ENCODE results near the gene SMARCB1.
A peak's percentile ranks its signal among the peaks of the same experiment; 100 is the strongest.

Gene SMARCB1

DNA sequence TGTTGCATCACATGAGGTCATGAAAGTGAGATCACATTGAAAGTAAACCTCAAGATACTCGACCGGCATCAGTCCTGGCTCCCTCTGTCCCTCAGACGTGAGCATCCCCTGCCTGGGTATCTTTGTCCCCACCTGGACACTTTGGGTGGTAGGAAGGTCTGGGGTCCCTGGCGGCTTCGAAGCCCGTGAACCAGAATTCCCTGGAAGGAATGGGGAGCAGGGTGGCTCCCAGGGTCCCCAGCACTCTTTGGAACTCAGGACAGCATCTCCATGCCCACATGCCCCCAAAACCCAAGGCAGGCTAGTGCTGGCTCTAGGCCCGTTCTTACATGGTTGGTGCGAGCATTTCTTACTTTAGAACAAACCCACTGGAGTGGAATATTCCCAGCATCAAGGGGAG lies 44.5 kb downstream of the SMARCB1 start:
- Mint-ChIP-seq H3K27me3 (no peaks in the 10 kb centered on the region), H3K4me3 (no peak overlapping the region), H3K27ac (no peak overlapping the region), H3K36me3 (ENCODE audit: low read depth) (peaks cover 100% of the 10 kb centered on the region), H3K9me3 (no peaks in the 10 kb centered on the region), H3K4me1 (ENCODE audit: low read depth) (no peaks in the 10 kb centered on the region)
- intact Hi-C loops (cut with micrococcal nuclease): loop anchor here (10.0 kb wide), 1 partner anchor 64 kb away; the partner anchor contains the start of gene MIF

DNA sequence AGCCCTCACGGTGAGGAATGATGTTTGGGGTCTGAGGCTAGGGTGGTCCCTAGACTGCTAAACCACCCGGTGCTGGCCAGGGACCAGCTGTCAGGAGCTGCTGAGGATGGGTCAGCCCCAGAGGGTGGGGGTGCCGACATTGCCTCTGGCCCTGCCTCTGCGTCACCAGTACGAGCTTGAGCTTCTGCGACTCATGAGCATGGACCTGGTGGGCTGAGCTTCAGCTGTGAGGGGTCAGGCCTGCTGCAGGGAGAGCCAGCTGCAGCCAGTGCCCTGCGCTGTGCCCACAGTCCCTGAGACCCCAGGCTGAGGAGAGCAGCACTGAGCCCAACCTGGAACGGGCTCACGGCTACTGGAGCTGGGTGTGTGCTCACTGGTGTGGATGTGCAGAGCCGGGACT lies 45.0 kb downstream of the SMARCB1 start:
- H3K27me3 Mint-ChIP-seq: no peaks in the 10 kb centered on the region
- H3K36me3 Mint-ChIP-seq (ENCODE audit: low read depth): peaks cover 100% of the 10 kb centered on the region

DNA sequence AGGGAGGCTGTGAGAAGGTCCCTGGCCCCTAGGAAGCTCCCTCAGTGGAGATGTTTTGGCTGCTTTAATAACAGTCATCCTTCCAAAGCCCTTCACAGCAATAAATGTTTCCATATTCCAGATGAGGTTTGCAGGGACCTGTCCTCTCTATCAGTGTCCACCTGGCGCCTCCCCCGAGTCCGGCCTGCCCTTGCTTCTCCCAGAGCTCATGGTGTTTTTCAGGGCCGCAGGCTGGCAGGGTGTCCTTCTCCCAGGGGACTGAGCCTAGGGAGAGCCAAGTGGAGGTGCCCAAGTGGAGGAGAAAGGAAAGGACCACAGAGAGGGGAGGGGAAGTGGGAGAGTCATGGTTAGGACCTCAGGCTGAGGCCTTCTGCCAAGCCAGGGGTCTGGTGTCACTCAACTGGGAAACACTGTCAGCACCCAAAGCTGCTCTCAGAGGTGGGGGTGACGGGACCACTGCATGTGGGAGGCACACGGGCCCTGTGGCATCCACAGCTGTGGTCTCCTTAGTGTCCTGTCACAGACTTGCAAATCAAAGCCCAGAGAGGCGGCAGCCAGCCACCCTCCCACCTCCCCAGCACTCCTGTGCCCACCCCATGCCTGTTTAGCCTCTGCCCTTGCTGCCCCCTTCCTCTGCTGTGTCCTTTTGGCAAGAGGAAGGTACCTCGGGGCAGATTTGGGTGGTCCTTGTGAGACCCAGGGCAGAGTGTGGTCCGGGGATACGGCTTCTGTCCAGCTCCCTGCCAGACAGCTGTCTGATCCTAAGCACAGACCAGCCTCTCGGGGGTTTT lies 45.7 kb downstream of the SMARCB1 start:
- Mint-ChIP-seq H3K36me3 (ENCODE audit: low read depth) (peaks cover 100% of the 10 kb centered on the region), H3K4me3 (no peak overlapping the region), H3K4me1 (ENCODE audit: low read depth) (peaks cover 4% of the 10 kb centered on the region), H3K27me3 (no peaks in the 10 kb centered on the region), H3K9me3 (no peaks in the 10 kb centered on the region), H3K27ac (no peak overlapping the region)
- intact Hi-C loops (cut with micrococcal nuclease): loop anchor here (10.0 kb wide), 1 partner anchor 62 kb away; the partner anchor contains the start of gene MIF

More for the DNA sequence above, 45.0 kb downstream of the SMARCB1 start:
- no peak overlapping the region for H3K27ac Mint-ChIP-seq
- H3K4me3 Mint-ChIP-seq: no peak overlapping the region
- H3K4me1 Mint-ChIP-seq (ENCODE audit: low read depth): no peaks in the 10 kb centered on the region
- intact Hi-C loops (cut with micrococcal nuclease): loop anchor here (10.0 kb wide), 1 partner anchor 63 kb away; the partner anchor contains the start of gene MIF
- no peaks in the 10 kb centered on the region for H3K9me3 Mint-ChIP-seq

DNA sequence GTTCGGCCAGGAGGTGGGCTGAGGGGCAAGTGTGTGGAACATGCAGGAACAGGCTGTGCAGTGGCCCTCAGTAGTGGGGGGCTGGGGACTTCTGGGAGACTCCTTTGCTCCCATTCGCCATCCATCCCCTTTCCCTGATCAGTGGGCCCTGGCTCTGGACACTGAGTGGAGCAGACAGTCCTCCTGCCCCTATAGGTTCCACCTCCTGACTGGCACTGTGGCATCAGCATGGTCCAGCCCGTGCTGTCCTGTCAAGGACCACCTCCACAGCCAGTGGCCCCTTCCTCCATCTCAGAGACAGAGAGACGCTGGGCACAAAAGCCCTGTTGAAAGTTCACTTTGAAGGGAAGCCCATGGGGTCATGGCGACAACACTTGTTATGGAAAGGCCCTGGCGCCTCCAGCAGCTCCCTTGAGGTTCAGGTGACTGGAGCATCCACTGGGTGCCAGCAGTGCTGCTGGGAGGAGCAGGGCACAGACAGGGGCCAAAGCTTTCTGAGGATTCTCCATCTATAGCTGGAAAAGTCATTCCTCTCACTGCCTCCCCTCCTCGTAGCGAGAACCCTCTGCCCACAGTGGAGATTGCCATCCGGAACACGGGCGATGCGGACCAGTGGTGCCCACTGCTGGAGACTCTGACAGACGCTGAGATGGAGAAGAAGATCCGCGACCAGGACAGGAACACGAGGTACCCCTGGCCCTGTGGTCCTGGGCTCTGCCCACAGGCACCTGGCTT lies 46.4 kb downstream of the SMARCB1 start:
- no peak overlapping the region for H3K4me3 Mint-ChIP-seq
- H3K27ac Mint-ChIP-seq: no peak overlapping the region
- peaks cover 12% of the 10 kb centered on the region for H3K4me1 Mint-ChIP-seq (ENCODE audit: low read depth)
- peaks cover 94% of the 10 kb centered on the region for H3K36me3 Mint-ChIP-seq (ENCODE audit: low read depth)
- intact Hi-C loops (cut with micrococcal nuclease): loop anchor here (10.0 kb wide), 1 partner anchor 62 kb away; the partner anchor contains the start of gene MIF
- no peaks in the 10 kb centered on the region for H3K27me3 Mint-ChIP-seq
- no peaks in the 10 kb centered on the region for H3K9me3 Mint-ChIP-seq

DNA sequence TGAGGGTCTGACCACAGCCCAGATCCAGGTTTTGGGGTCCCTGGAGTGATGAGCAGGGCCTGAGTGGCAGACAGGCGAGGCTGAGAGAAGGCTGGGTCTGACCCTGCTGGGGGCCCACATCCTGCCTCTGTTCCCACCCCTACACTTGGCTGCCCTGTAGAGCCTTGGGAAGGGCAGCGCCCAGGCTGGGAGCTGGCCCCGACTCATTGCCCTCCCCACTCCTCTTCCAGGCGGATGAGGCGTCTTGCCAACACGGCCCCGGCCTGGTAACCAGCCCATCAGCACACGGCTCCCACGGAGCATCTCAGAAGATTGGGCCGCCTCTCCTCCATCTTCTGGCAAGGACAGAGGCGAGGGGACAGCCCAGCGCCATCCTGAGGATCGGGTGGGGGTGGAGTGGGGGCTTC lies 47.1 kb downstream of the SMARCB1 start:
- H3K27me3 Mint-ChIP-seq: no peaks in the 10 kb centered on the region

DNA sequence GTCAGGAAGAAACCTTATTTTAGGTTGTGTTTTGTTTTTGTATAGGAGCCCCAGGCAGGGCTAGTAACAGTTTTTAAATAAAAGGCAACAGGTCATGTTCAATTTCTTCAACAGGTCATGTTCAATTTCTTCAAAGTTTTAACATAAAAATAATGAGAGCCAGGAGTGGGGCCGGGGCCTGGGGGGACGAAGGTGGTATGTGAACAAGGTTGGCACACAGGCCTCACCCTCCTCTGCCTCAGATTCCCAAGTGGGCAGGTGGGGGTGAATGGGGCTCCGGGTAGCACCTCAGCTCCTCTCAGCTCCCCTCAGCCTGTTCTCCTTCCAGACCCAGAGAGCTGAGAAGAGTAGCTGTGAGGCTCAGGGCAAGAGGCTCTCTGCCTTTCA lies 47.6 kb downstream of the SMARCB1 start:
- Mint-ChIP-seq H3K9me3 (no peaks in the 10 kb centered on the region), H3K27ac (no peak overlapping the region), H3K4me3 (no peak overlapping the region), H3K4me1 (ENCODE audit: low read depth) (peaks cover 21% of the 10 kb centered on the region), H3K27me3 (no peaks in the 10 kb centered on the region), H3K36me3 (ENCODE audit: low read depth) (peaks cover 82% of the 10 kb centered on the region)
- intact Hi-C loops (cut with micrococcal nuclease): loop anchor here (10.0 kb wide), 1 partner anchor 60 kb away; the partner anchor contains the start of gene MIF

More for the DNA sequence above, 47.1 kb downstream of the SMARCB1 start:
- Mint-ChIP-seq H3K4me3 (no peak overlapping the region), H3K36me3 (ENCODE audit: low read depth) (peaks cover 87% of the 10 kb centered on the region), H3K9me3 (no peaks in the 10 kb centered on the region), H3K4me1 (ENCODE audit: low read depth) (peaks cover 17% of the 10 kb centered on the region), H3K27ac (no peak overlapping the region)
- intact Hi-C loops (cut with micrococcal nuclease): loop anchor here (10.0 kb wide), 1 partner anchor 61 kb away; the partner anchor contains the start of gene MIF

DNA sequence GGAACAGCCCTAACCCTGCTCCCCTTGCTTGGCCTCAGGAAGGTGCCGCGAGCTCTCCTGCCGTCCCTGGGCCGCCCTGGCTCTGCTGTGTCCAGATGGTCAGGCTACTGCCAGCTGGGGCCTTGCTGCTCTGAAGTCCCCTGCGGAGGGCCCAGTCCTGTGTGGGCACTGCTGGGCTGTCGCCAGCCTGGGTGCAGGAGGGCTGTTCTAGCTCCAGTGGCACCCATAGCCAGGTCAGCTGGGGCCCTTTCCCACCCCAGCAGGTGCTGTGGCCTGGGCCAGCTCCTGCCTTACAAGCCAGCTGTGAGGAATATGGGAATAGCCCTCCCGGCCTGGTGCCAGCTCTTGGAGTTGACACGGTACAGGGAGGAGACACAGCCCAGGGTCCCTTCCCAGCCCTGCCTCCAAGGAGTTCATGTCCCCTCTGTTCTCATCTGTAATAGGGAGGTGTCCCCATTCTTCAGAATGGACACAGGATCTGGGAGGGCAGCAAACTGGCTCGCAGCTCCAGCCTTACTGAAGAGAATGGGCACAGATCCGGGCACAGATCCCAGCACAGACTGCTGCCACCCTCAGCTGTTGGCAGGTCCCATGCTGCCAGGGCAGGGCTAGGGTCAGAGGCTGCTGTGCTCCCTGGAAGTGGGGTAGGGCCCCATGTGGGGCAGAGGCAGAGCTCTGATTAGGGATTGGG lies 48.2 kb downstream of the SMARCB1 start:
- intact Hi-C loops (cut with micrococcal nuclease): loop anchor here (5.0 to 10.0 kb wide), 2 partner anchors 48 to 60 kb away; partner anchors contain the start of genes MIF and SMARCB1
- H3K27ac Mint-ChIP-seq: no peak overlapping the region
- peaks cover 77% of the 10 kb centered on the region for H3K36me3 Mint-ChIP-seq (ENCODE audit: low read depth)
- no peak overlapping the region for H3K4me3 Mint-ChIP-seq
- H3K9me3 Mint-ChIP-seq: no peaks in the 10 kb centered on the region
- peaks cover 26% of the 10 kb centered on the region for H3K4me1 Mint-ChIP-seq (ENCODE audit: low read depth)
- H3K27me3 Mint-ChIP-seq: no peaks in the 10 kb centered on the region

DNA sequence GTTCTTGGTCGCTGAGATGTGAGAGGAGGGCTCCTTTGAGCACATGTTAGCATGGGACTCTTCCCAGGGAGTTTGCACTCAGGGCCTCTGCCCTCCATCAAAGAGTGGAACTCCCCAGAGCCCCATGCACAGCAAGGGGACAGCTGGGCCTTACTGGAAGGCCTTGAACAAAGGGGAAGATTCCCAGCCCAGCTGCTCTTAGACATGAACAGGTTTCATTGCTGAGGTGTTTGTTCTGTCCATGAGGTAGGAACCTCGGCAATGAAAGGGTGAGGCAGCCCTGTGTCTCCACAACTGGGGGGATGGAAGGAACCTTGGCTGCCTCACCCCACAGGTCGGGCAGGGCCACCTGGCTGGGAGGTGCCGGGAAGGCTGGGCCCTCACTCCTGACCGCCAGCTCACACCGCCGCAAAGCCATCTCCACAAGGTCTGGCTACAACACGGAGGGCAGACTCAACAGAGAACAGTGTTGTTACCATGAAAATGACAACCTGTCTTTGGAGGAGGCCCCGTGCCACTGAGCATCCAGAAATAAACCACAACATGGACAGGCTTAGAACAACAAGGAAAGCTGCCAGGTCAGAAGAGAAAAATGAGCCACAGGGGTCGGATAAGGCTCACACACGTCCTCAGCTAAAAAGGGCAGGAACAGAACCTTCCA lies 48.8 kb downstream of the SMARCB1 start:
- no peaks in the 10 kb centered on the region for H3K9me3 Mint-ChIP-seq
- peaks cover 70% of the 10 kb centered on the region for H3K36me3 Mint-ChIP-seq (ENCODE audit: low read depth)
- H3K27ac Mint-ChIP-seq: no peak overlapping the region
- intact Hi-C loops (cut with micrococcal nuclease): loop anchor here (5.0 to 10.0 kb wide), 2 partner anchors 48 to 59 kb away; partner anchors contain the start of genes MIF and SMARCB1
- H3K27me3 Mint-ChIP-seq: no peaks in the 10 kb centered on the region
- no peak overlapping the region for H3K4me3 Mint-ChIP-seq
- H3K4me1 Mint-ChIP-seq (ENCODE audit: low read depth): peaks cover 26% of the 10 kb centered on the region

DNA sequence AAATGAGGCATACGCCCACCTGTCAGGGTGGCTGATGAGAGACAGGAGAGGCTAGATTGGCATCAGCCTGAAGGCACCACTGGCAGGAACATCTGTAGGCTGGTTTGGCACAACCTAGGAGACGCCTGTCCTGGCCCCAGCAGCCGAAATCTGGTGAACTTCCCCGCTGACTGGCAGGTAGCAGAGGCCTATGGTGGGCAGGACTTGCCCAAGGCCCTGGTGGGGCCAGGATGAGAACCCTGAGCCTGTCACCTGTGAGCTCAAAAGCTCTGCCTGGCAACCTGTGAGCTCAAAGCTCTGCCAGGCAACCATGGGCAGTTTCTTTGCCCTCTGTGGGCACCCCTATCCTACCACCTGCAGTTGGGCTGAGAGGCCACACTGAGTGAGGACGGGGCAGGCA lies 49.5 kb downstream of the SMARCB1 start:
- peaks cover 26% of the 10 kb centered on the region for H3K4me1 Mint-ChIP-seq (ENCODE audit: low read depth)
- no peaks in the 10 kb centered on the region for H3K9me3 Mint-ChIP-seq
- H3K27me3 Mint-ChIP-seq: peaks cover 4% of the 10 kb centered on the region
- H3K4me3 Mint-ChIP-seq: no peak overlapping the region
- no peak overlapping the region for H3K27ac Mint-ChIP-seq
- peaks cover 63% of the 10 kb centered on the region for H3K36me3 Mint-ChIP-seq (ENCODE audit: low read depth)
- intact Hi-C loops (cut with micrococcal nuclease): loop anchor here (5.0 to 10.0 kb wide), 2 partner anchors 49 to 59 kb away; partner anchors contain the start of genes MIF and SMARCB1

DNA sequence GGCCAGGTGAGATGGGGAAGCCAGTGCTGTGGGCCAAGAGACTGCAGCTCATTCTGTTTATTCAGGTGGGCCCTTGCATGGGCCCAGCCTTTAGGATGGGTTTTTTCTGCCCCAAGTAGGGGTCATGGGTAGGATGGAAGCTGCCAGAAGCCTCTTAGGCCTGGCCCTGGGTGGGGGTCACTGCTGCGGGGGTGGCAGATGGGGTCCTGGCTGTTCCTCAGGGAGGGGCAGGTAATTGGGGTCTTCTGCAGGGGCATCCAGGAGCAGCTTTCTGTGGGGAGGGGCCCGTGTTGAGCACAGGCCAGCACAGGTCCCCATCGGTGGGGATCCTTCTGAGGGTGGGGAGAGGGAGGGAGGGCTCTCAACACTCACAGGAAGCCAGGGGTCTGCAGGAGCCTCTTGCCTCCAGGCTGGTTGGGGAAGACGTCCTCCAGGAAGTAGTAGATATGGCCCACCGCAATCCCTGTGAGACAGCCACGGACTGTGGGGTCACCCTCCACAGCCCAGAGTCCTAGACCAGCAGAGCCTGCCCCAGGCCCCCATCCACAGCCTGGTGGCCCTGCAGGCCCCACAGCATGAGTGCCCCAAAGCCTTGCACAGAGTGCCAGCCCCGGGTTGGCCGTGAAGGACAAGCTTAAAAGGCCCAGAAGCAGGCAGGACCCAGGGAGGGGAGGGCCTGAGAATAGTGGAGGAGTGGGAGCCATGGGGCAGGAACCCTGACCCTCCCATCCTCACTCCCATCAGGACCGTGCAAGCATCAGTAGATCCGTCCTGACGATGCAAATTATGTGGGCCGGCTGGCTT lies 50.1 kb downstream of the SMARCB1 start:
- H3K4me1 Mint-ChIP-seq (ENCODE audit: low read depth): peaks cover 26% of the 10 kb centered on the region
- H3K9me3 Mint-ChIP-seq: no peaks in the 10 kb centered on the region
- H3K27me3 Mint-ChIP-seq: peaks cover 5% of the 10 kb centered on the region
- intact Hi-C loops (cut with micrococcal nuclease): loop anchor here (5.0 to 10.0 kb wide), 2 partner anchors 50 to 58 kb away; partner anchors contain the start of genes MIF and SMARCB1
- H3K36me3 Mint-ChIP-seq (ENCODE audit: low read depth): peaks cover 57% of the 10 kb centered on the region
- H3K27ac Mint-ChIP-seq: no peak overlapping the region
- no peak overlapping the region for H3K4me3 Mint-ChIP-seq

DNA sequence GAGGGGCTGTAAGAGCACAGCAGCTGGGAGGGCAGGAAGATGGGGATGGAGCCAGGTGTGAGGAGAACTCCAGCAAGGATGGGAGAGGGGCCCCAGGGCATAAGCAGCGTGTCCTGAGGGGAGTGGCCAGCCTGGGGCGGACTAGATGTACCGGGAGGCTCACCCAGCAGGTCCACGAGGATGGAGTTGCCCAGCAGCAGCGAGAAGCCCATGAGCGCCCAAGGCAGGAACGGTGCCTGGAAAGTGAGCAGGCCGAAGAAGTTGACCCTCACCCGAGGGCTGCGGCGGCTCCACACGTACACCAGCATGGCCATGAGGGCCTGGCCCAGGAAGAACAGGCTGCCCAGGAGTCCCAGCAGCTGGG lies 50.7 kb downstream of the SMARCB1 start:
- intact Hi-C loops (cut with micrococcal nuclease): loop anchor here (5.0 to 10.0 kb wide), 2 partner anchors 50 to 57 kb away; partner anchors contain the start of genes MIF and SMARCB1
- H3K4me1 Mint-ChIP-seq (ENCODE audit: low read depth): peaks cover 26% of the 10 kb centered on the region
- peaks cover 51% of the 10 kb centered on the region for H3K36me3 Mint-ChIP-seq (ENCODE audit: low read depth)
- H3K27me3 Mint-ChIP-seq: peaks cover 5% of the 10 kb centered on the region
- no peak overlapping the region for H3K4me3 Mint-ChIP-seq
- no peak overlapping the region for H3K27ac Mint-ChIP-seq
- no peaks in the 10 kb centered on the region for H3K9me3 Mint-ChIP-seq

DNA sequence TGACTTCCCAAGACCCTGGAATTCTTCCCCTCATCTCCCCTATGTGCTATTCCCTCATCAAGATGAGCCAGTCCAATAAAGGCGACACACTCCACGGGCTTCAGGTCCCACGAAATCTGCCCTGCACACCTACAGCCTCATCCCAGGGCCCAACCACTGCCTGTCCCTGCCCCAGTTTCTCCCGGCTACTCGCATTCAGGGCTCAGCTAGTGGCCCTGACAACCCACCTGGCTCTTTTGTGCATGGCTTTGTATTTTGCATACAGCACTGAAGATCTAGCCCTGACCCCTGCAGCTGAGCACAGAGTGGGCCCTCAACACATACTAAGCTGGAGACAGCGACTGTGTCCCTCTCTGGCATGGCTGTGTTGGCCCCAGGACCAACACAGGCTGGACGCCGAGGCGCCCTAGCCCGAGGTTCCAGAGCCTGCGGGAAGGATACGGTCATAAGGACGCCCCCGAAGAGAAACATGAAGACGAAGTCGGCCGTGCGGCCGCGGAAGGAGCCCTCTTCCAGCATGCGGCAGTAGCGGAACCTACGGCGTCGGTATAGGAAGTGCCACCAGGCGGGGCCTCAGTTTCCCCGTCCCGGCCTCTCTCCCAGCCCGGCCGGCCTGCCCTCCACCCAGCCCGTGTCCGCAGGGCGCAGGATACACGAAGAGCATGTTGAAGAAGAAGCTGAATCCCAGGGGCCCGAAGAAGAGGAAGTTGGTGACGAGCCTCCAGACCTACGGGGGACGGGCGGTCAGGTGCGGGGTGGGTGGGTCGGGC lies 51.3 kb downstream of the SMARCB1 start:
- peaks cover 5% of the 10 kb centered on the region for H3K27me3 Mint-ChIP-seq
- H3K36me3 Mint-ChIP-seq (ENCODE audit: low read depth): peaks cover 45% of the 10 kb centered on the region
- intact Hi-C loops (cut with micrococcal nuclease): loop anchor here (5.0 to 10.0 kb wide), 2 partner anchors 51 to 57 kb away; partner anchors contain the start of genes MIF and SMARCB1
- H3K27ac Mint-ChIP-seq: peak overlapping the region; percentile 83
- peaks cover 26% of the 10 kb centered on the region for H3K4me1 Mint-ChIP-seq (ENCODE audit: low read depth)
- H3K9me3 Mint-ChIP-seq: no peaks in the 10 kb centered on the region
- peak overlapping the region; percentile 89 for H3K4me3 Mint-ChIP-seq

All from dendritic cell treated with granulocyte-macrophage colony-stimulating factor and Interleukin-4, amounts not matched to agents 40 ng/mL and 50 ng/mL, for 4 days (primary cell).